Brain pericyte (primary cell): ENCODE results near the gene FAM98B.

ENCODE experiments used
- DNase-seq: peaks from one replicate; pipeline ENCODE4 v3.0.0-alpha.2; 2012; ENCODE audit warnings: low read depth, low spot score

The FAM98B gene

GRCh38 chr15:38507570-38507969 lies 53.6 kb downstream of the FAM98B start:
- no peak for DNase-seq

GRCh38 chr15:38508647-38509046 lies 54.7 kb downstream of the FAM98B start:
- no peak for DNase-seq

GRCh38 chr15:38509152-38509551 lies 55.2 kb downstream of the FAM98B start:
- DNase-seq = no peak

GRCh38 chr15:38512901-38513300 lies 59.0 kb downstream of the FAM98B start:
- DNase-seq = no peak

GRCh38 chr15:38514601-38515000 lies 60.7 kb downstream of the FAM98B start:
- DNase-seq = no peak

DNA sequence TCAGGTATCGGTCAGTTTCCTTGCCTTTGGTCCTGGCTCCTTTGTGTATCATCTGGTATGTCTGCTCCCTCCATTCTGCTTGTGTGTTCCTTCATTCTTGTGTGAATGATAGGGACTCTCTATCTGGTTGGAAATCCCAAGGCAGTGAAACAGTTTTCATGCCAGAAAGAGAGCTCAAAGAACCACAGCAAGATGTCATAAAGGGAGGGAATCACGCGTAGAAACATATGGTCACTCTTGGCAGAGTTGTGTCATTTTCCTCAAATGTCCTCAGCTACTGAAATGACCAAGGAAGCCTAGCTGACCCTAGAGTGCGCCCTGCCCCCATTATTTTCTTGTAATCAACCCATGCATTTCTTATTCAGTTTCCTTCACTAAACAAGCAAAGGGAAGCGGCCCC lies 62.7 kb downstream of the FAM98B start:
- no peak for DNase-seq

DNA sequence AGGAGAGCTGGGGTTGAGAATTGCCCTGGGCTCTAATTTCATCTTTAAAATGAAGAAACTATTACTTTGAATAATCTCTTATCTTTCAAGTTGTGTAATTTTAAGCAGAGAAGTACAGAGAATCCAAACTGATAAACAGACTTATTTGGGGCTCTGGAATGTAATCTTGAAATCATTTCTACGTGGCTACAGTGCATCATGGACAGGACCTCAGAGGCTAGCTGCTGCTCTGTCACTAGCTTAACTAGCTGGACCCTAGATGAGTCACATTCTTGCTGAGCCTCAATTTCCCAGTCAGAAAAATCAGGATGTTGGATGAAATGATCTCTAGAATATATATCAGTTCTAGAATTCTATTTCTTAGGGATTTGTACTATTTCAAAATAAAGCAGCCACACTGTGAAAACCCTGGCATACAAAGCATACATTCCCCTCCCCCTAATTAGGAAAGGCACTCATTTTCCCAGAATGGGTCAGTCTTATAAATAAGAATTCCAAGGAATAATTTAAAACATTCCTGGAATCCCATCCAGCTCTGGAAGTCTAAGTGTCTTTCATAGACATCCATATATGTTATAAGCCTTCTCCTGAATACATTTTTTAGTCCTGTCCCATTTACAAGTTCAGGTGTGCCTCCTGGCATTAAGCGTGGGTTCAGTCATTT lies 63.5 kb downstream of the FAM98B start:
- no peak for DNase-seq

DNA sequence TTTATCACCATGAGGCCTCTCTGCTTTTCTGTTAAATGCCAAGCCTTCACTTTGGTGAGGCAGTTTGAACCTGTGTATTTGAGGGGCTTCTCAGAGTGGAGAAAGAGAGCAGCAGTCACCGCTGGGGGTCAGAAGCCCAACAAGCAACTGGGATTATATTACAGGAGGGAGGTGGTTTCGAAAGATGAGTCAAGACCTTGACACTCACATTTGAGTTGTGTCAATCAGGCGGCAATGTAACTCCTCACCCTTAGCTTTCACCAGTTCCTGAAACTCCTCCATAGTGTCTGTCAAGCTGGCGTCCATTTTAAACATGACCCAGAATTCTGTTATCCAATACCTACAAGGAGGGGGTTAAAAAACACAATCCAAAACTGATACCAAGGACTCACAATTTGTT lies 64.2 kb downstream of the FAM98B start:
- DNase-seq = no peak

DNA sequence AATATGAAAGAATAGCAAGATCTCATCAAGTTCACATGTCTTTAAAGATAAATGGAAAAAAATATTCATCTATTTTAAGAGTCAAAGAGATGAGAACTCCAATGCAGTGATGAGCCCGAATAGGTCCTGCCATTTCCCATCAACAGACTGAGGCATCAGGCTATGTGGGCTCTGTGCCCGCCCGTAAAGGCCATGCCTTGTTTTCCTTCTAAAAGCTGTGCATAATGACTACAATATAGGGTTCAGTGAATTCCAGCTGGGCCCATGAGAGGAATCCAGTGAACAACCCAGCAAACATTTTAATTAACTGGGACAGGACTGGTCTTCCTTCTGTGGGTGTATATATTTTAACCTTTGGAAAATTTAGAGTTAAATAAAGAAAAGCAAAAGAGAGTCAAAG lies 66.1 kb downstream of the FAM98B start:
- no peak for DNase-seq

- DNase-seq = no peak
These were observed 67.4 kb downstream of the FAM98B start for GRCh38 chr15:38521316-38521715.

DNA sequence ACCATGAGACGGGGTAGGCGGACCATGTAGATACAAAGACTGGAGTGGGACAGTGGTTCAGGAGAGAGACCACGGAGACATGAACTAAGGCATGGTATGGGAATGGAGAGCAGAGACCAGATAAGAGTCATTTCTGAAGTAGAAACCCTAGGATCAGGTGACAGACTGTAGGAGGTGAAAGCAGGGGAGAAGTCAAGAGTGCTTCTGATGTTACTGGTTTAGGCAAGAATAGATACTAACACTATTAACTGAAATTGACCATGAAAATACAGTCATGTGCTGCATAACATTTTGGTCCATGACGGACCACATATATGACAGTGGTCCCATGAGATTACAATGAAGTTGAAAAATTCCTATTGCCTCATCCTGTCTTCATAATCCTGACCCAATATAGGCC lies 69.0 kb downstream of the FAM98B start:
- no peak for DNase-seq

DNA sequence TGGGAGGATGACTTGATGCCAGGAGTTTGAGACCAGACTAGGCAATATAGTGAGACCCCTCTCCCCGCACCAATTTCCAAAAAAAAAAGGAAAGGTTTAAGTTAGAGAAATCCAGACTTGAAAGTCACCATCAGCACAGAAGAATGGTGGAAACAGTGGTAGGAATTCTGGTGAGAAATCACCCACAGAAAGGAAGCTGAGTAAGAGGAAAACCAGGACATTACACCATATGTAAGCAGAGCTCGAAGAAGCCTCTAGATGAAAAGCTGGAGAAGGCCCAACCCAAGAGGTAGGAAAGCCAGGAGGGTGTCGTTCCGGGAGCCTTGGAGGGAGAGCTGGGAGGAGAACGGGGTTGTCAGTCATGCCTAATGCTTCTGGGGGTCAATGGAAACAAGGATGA lies 70.2 kb downstream of the FAM98B start:
- no peak for DNase-seq

DNA sequence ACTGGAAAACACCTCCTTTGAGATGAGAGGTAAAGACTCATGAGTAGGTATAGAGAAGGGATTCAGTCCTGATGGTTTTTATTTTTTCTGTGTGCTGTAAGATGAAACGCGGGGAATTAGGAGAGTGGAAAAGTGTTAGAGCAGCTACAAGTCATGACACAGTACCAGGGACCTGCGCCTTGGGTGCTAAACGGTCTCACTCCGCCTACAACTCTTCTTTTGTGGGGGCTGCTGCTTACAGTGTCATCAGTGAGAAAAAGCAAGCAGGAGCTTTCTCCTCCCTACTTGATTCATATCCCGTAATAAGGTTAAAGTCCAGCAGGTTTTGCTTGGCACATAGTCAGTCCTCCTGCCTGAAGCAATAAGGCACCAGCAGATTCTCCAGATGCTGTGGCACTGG lies 71.6 kb downstream of the FAM98B start:
- DNase-seq = no peak

GRCh38 chr15:38526158-38526557 lies 72.2 kb downstream of the FAM98B start:
- no peak for DNase-seq

DNA sequence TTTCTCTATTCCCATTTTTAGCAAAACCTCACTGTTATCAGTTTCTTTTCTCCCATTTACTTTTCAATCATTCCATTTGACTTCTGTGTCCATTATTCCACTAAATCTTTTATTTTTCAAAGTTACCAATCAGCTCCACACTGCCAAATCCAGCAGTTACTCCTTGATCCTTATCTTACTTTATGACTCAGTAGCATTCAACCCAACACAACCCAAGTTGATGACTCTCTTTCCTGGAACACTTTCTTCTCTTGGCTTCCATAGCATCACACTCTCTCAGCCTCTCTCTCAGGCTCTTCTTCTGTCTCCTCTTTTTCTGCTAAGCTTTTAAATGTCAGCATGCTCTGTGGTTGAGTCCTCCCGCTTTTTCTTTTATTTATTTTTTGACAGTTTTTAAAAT lies 74.4 kb downstream of the FAM98B start:
- no peak for DNase-seq

DNA sequence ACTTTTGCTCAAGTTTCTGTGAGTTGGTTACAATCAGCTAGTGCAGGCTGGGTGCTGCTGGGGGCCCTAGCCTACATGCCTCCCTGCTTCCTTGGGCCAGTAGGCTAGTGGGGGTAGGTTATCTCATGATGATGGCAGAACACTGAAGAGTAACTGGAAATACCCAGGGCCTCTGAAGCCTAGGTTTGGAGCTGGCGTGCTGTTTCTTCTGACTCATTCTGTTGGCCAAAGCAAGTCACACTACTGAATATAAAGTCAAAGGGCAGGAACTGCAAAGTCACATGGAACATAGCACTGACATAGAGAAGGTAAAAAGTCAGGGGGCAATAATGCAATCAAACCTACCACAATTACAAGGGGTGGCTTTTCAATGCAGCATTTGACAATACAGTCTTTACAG lies 76.2 kb downstream of the FAM98B start:
- no peak for DNase-seq

GRCh38 chr15:38531509-38531908 lies 77.6 kb downstream of the FAM98B start:
- no peak for DNase-seq

GRCh38 chr15:38532728-38533127 lies 78.8 kb downstream of the FAM98B start:
- DNase-seq = no peak

- no peak for DNase-seq
These were observed 79.5 kb downstream of the FAM98B start for GRCh38 chr15:38533416-38533915.

- no peak for DNase-seq
These were observed 80.0 kb downstream of the FAM98B start for GRCh38 chr15:38533926-38534325.

DNA sequence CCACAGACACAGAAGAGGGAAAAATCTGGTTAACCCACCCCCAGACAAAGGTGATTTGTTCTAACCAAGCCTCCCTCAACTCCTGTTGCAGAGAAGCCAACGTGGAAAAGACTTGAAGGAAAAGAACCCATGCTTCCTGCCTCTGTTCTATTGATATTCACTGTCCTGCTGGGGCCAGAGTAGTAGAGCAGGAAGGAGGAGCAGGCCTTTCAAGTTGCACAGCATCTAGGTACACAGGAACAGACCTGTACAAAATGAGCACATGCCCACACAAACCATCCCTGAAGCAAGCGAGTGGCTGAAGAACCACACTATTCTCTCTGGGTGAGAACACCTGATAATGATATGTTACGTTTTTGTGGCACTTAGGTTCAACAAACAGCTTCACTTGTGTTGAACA lies 80.8 kb downstream of the FAM98B start:
- no peak for DNase-seq

GRCh38 chr15:38535491-38536200 lies 81.7 kb downstream of the FAM98B start:
- DNase-seq = no peak

DNA sequence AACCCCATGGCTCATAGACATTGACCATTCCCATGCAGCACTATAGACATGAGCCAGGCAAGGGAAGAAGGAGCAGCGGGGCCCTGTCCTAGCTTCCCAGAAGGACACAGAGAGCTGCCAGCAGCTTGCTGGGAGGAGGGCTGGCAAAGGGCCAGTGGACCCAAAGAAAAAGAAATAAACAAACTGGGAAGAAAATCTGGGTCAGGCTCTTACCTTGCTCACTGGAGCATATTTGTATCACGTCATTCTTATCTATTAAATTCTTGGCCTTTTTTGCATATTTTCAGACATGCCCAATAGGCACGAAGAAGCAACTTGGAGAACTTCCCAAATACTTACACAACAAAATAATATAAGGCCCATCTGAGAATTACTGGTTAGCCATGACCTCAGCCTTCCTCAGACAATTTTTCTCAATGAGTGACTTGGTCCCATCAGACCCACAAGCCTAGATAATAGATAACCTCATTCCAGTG lies 82.3 kb downstream of the FAM98B start:
- no peak for DNase-seq
